ENCODE results near the gene CDC42BPA.
"Not testable (repeated sequence)": the region's sequence is repeated elsewhere in the genome, so short reads cannot be mapped to it uniquely, and the experiment has no call there.

CDC42BPA gene

DNA sequence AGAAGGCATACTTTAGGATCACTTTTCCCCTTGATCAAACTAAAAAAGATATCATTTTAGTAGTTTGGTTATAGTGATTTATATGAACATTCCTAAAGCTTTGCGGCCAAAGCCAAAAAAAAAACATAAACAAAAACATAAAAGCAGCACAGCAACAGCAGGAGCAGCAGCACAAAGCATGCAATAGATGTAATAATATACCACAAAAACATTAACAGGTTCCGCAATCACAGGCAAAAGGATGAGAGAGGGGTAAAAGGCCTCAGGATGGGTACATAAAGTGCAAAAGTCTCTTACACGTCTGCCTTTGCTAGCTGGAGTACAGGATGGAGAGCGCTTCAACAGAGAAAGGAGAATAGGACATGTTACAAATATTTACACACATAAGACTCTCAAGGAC lies 259.2 kb downstream of the CDC42BPA start:
- DNase-seq: no peak

DNA sequence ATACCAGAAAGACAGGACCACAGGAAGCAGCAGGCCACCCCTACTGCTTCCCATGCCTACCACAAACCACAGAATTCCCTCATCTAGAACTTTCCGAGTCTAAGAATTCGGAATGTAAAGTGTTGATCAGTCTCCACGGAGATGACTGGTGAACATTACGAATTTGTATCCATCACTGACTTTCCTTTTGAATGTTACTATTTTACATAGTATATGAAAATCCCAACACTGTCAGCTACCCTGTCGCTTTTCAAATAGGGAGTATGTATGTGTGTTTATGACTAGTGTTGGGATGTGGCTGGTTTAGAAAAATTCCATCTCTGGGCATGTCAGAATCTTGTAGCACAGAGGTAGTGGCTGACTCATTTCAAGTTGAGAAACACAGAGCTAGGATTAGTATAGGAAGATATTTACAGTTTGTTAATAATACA lies 260.0 kb downstream of the CDC42BPA start:
- no peak for DNase-seq

DNA sequence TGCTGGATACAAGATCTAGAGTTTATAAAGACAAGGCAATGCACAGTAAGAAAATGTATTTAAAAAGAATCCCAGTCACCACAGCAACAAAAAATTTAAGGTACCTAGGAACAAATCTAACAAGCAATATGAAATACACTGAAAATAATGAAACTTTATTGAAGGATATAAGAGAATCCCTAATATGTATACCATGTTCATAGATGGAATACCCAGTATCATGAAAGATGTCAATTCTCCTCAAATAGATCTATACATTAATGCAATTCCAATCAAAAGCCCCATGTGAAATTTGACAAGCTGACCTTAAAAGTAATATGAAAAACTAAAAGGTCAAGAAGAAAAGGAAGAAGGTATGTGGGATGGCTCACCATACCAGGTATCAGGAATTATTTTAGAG lies 269.0 kb downstream of the CDC42BPA start:
- DNase-seq: no peak

DNA sequence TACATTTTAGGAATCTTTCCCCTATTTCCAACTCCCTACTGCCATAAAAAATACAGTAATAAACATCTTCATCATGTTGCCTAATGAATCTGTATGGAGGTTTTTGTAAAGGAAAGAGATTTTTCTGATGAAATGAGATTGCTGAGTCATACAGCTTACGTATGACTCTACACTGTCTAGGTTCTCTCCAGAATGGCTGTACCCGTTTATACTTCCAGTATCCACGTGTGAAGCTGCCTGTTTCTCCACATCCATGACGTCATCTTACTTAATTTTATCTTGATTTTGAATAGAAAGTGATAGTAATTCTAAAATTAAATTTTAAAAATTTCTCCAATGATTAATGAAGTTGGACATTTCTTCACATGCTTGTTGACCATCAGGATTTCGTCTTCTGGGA lies 274.5 kb downstream of the CDC42BPA start:
- DNase-seq: no peak

DNA sequence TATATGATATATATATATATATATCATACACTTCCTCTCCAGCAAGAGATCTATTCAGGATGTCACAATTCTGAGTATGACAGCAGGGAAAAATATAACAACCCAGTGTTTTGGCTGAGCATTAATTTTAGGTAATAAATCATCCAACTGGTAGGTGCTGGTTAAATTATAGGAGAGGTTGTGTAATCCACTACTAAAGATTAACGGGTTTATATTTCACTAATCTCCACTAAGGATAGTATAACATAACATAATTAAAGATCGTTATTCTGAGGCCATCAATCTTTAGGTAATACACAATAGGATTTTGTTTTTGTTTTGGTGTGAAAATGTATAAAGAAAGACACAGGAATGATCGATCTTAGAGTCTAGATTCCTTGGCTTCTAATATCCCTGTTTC lies 276.0 kb downstream of the CDC42BPA start:
- DNase-seq: no peak

DNA sequence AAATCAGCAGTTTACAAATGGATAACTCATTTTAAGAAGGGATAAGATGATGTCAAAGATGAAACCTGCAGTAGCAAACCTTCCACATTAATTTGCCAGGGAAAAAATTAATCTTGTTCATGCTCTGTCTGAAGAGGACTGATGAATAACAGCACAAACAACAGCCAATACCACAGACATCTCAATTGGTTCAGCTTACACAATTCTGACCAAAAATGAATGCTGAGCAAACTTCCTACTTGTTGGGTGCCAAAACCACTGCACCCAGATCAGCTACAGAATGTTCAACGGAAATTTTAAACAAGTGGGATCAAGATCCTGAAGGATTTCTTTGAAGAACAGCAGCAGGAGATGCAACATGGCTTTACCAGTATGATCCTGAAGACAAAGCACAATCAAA lies 279.9 kb downstream of the CDC42BPA start:
- DNase-seq: no peak

DNA sequence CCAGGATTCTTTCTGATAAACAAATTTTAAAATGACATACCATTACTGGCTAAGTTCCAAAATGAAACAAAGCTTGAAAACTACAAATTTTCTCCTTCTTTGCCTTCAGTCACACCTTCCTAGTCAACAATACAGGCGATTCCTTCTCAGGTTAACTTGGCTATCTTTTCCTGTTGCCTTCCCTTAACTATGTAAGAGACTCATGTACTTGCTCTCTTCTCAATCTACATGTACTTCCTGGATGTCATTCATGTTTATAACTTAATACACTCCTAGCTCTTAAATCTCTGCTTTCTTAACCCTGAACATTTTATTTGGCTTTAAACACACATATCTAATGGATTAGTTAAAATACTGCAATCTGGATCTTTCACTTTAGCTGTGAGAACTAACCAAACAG lies 281.2 kb downstream of the CDC42BPA start:
- DNase-seq: no peak

DNA sequence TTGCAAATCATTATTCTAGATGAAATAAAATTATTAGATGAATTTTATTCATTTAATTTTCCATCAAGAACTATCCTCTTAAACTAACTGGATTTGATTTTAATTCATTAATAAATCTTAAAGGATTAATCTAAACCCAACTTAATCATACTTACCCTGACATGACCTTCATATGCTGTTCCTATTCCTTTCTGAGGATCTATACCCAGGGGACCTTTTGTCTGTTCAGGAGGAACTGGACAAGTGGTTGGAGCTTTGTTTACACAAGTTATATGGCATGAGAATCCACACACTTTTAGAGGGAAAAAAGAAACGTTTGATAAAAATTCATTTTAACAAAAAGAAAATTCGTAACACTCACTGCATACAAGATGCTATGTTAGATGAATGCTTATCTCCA lies 283.0 kb downstream of the CDC42BPA start:
- no peak for DNase-seq

DNA sequence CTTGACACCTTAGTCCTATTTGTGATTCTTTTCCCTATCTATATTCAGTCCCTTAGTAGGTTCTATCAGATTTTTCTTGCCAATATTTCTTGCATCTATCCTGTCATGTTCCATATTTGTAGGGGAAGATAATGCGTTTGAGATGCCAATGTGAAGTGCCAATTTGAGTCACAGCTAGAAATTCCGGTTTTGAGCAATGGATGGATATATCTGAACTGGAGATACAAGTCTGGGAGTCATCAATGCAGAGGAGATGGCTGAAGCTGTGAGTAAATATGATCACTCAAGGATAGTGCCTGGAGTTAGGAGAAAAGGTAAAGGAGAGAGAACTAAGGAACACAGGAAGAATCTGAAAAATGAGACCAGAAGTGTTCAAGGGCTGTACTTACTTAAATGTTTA lies 284.4 kb downstream of the CDC42BPA start:
- DNase-seq: no peak

DNA sequence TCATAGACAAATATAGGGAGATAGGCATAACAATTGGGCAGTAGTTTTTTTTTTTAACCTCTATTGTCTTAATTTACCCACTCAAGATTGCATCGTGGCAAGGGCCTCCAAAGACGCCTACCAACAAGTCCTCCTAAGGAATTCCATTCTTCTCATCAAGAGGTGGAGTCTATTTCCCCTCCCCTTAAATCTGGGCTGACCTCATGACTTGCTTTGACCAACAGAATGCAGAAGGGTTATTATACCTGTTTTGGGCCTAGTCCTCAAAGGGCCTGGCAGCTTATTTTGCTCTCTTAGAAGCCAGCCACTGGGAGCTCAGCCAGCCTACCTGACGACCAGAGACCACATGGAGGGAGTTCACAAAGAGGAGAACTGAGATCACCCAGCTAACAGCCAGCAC lies 285.9 kb downstream of the CDC42BPA start:
- DNase-seq: no peak

DNA sequence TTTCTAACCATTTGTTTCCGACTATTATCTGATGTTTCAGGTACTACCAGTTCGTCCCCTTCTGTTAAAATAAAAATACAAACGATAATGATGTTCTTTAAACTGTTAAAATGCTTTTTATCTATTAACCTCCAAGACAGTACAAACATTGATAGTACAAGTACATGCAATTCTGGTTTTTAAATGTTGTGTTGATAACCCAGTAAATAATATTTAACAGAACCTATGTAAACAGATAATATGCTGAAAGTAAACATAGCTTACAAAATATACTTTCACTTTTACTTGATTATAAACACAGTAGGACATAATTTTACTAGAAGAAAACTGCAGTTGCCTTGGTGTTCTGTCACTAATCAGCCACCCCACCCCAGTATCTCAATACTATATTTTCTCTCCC lies 301.3 kb downstream of the CDC42BPA start:
- no peak for DNase-seq

DNA sequence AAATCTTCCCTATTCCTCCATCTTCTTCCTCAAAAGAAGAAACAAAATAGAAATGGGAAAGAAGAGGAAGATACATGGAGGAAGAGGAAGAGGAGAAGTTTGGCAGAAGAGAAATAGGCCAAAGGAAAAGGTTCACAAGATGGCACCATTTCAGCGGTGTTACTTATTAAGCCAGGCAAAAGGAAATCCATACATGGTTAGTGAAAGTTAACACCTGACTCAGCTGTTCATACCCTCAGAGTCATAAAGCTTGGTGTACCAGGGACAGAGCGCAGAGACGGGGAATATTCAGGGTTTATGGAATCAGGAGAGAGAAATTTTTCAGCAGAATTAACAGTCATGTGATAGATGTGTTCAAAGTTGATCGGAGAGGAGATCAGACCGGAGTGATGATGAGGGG lies 307.6 kb downstream of the CDC42BPA start:
- DNase-seq: no peak

DNA sequence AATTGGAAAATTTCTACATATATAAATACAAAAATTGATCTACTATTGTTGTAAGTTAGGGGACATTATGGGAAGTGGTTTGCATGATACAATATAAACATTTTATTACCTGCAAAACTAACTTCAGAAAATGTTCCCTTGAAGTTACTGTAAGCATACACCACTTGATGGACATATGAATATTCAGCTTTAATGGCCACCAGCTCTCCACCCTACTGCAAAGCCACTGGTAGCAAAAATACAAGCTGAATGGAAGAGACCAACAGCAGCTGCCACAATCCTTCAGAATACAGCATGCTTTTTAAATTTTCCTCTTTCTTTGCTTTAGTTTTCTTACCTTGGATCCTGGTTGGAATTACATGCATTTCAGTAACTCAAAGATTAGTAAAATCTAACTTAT lies 308.4 kb downstream of the CDC42BPA start:
- DNase-seq: no peak

DNA sequence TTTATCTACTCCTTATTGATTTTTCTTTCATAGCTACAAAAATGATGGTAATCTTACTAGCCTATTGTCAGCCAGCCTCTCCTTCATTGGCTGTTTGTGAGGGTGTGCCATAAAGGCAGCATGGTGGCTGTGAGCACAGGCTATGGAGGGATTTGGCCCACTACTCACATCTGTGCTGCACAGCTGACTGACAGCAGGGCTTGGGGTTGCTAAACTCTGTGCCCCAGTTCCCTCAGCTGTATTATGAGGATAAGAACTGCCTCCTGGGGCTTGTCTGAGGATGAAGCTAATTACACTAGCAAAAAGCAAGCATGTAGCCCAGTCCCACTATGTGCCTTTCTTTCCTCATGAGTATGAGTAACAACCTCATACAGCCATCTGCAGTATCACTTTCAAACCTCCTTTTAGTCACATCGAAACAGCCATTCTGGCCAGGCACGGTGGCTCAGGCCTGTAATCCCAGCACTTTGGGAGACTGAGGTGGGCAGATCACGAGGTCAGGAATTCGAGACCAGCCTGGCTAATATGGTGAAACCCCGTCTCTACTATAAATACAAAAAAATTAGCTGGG lies 312.0 kb downstream of the CDC42BPA start:
- DNase-seq: no peak

DNA sequence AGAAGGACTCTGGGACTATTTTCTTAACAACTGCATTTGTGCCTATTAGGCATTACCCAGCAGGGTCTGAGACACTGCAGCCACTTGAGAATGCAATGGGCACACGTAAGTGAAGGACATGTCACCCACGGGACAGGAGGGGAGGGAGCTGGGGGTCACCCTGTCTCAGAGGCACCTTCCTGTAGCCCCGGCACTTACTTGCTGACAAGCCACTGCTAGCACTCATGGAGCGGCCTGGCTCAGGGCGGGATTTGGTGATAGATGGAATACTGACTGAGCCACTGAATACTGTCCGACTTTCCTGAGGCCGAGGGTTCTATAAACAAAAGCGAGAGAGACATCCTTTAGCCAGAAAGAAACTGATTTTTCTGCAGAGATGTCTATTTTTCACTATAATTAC lies 313.5 kb downstream of the CDC42BPA start:
- no peak for DNase-seq

DNA sequence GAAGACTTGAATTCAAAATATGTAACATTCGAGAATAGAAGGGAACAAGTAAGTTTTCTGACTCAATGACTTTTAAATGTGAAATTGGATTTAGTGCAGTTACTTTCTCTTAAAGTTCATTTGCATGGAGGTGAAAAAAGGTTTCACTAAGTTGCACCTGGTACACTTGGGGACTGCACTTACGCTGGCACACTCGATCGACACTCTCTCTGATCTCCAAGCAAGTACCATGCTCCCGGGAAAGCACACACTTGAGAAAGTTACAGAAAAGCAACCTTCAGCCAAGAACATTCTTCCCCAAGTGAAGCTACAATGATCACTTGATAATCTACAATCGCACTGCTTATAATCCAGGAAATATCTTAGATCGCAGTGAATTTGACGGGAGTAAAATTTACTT lies 315.1 kb downstream of the CDC42BPA start:
- no peak for DNase-seq

DNA sequence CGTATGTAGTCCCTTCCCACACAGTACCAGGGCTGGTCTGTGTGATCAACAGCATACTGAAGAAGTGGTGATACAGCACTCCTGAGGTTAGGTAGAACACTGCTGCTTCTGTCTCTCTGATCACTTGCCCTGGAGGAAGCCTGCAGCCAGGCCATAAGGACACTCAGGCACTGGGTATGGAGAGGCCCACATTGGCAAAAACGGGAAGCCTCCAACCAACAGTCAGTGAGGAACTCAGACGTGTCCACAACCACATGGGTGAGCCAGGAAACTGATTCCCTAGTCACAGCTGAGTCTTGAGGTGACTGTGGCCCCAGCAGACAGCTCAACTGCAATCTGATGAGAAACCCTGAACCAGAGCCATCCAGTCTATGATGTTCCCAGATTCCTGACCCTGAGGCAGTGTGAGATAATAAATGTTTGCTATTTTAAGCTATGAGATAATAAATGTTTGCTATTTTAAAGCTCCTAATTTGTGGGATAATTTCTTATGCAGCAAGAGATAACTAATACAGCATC lies 315.7 kb downstream of the CDC42BPA start:
- no peak for DNase-seq

DNA sequence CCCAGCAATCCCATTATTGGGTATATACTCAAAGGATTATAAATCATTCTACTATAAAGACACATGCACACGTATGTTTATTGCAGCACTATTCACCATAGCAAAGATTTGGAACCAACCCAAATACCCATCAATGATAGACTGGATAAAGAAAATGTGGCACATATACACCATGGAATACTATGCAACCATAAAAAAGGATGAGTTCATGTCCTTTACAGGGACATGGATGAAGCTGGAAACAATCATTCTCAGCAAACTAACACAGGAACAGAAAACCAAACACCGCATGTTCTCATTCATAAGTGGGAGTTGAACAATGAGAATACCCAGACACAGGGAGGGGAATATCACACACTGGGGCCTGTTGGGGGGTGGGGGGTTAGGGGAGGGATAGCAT lies 318.7 kb downstream of the CDC42BPA start:
- not testable (repeated sequence) for DNase-seq

DNA sequence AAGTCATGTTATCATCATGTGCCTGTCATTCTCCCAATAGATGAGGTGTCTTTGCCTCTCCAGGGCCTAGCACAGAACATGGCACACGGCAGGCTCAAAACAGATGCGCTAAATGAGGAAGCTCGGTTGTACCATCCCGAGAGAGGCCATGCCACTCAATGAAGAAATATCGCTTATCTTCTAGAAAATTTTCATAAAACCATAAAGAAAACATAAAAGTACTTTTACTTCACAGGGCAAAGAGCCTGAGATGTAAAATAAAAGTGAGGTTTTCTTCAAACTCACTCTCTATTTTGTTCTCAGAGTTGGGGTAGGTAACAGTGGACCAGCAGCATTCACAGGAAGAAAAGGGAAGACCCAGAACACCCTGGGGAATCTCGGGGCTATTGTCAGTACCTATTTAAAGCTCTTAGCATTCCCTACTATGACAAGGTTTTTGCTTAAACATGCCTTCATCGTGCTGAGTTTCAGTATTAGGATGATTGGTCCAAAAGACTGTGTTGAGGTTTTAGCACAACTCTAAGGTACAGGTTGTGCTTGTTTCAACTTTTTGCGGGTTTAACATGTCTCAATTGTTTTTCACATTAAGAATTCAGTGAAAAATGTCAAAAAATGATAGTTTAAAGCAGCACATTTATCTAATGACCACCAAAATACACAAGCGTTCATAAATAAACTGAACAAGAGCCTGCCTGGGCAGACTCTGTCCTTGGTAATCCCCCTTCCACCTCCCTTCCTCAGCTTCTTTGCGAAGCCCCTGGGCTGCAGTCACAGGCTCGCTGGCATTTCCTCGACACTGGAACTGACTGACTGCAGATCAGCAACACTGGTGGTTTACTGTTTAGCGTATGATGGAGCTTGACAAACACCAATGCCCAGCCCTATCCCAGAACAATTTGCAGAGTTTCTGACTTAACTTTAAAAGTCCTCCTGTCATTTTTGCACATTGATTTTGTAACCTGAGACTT lies 322.6 kb downstream of the CDC42BPA start:
- no peak for DNase-seq

DNA sequence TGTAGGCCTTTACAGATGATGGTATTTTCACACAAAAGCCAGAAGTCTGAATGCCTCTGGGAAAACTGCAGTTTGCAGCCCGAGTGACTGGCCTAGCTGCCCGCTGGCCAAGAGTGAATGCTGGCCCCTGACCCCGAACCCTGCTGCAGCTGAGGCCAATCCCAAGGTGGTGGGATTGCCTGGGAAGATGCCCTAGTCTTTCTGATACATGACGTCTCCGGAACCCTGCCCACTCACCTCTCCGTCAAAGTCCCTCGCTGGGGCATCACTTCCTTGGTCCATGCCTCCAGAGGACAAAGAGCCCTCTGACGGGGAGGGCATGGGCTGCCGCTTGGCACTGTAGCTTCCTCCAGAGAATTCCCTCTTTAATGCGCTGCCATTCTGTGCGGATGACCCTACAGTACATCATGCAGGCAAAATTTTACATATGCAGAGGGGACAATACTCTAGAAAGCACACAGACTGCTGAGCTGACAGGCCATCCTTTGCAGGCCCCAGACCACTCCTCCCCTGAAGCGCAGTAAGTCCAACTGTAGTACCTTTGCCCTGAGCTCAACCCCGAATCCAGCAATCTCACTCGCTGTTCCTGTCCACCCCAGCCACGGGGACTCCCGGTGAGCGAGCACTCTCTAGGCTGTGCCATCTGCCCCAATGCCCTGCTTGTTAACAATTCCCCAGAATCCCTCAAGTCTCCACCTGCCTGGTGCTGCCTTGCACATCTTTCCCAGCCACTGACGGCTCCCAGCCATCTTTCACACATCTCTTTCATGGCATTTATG lies 323.5 kb downstream of the CDC42BPA start:
- DNase-seq: no peak

DNA sequence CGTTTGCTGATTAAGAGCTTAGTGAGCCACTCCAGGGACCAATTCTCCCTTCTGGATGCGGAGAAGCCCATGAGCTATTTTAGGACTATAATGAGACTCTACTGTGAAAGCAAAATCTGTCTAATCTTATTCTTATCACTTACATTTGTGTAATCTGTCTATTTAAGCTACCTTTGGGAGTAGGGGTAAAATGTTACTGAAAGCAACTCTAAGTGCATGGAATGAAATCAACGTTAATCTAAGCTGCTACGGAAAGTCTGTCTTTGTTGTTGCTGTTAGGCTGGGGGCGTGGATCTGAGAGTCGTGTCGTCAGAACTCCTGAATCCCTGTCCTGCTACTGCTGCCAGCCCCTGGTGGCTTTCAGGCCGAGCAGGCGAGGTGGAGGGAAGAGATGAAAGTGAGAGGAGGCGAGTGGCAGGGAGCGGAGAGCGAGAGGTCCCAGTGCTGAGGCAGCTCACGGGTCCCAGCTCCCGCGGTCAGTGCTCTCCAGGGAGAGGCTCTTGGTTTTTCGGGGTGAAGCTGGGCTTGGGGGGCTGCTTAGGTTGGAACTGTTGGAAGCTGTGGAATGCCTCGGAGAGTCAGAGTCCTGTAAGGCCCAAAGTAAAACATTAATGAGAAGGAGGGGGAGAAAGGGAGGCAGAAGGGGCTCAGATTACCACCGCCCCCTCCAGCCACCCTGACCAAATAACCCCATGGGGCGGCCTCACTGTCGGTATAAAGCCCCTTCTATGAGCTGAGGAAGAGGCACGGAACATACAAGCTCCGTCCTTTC lies 324.3 kb downstream of the CDC42BPA start:
- DNase-seq: no peak

DNA sequence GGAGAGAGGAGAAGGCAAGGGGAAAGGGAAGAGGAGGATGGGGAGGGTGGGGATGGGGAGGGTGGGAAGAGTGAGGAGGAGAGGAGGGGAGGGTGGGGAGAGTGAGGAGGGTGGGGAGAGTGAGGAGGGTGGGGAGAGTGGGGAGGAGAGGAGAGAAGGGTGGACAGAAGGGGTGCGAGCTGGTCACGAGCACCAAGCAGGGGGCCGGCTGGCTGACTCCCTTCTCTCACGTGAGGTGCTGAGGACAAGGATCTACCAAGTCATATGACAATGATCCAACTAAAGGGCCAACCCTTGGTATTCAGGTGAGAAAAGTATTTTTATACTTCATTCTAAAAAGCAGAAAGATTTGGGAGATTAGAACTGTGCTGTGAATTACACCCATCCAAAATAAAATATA lies 326.4 kb downstream of the CDC42BPA start:
- DNase-seq: no peak
